GM12875 (cell line): ENCODE measurements around the gene UACA.

Experiments
- H3K4me3 ChIP-seq: one replicate; pipeline ENCODE4 v1.5.1; 2011; ENCODE audit warnings: low read depth, low read length, control low read depth
- CTCF ChIP-seq: IDR thresholded peaks from 2 replicates; pipeline ENCODE4 v1.5.1; 2011; ENCODE audit warnings: low read depth, mild to moderate bottlenecking, control low read depth, inconsistent platforms, low read length, moderate library complexity, borderline replicate concordance; ENCODE audit not compliant: insufficient read depth

The UACA gene

GRCh38 chr15:70704731-70705130, 58.6 kb downstream of the UACA start:
- no peak overlapping the region for H3K4me3 ChIP-seq
- no peak for TF ChIP-seq CTCF

DNA sequence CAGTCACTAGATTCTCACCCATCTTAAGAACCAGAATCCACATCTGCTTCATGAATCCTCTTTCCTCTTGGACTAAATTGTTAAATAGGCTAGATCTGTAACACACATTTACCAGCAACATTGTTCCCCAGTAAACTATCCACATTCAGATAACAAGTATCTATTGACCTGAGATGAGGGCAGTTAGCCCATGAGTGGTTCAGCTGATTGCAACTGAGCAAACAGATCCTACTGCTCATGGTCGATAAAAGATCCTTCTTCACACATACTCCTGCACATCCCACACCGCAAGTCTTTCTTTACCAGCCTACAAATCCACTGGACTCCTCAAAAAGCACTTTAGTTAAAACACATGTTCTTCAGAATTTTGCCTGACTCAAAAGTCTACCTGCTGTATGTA, 59.2 kb downstream of the UACA start:
- no peak for TF ChIP-seq CTCF
- H3K4me3 ChIP-seq, result no peak overlapping the region

DNA sequence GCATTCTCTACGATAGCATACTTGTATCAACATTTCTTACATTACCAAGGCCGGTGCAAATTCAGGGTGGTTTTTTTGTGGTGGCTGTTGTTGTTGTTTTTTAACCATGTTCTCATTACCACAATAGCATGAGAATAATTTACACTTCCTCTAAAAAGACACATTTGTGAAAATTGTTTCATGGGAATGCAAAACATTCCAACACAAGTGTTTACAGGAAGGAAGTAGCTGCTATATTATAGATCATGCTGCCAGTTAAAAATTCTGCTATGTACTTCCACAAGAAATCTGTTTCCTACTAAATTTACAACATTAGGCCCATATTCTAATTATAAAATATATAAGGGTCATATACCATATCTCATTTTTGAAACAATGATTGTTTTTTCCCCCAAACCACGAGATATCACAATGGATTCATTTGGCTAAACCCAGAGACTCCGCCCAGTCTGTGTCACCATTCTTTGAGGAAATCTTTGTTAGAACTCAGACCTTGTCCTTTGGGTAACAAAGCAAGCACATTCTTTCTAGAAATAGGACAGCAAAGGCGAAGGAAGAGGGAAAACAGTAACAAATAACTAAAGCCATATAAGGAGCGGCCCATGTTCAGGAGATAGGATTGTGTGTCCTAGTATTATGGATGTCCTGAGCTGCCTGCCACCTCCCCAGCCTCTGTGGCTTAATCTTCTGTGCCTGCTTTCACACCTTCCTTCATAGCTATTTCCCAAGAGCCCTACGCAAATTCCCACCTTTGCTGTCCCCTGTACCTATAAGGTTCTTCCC, 60.1 kb downstream of the UACA start:
- no peak for TF ChIP-seq CTCF
- no peak overlapping the region for H3K4me3 ChIP-seq

DNA sequence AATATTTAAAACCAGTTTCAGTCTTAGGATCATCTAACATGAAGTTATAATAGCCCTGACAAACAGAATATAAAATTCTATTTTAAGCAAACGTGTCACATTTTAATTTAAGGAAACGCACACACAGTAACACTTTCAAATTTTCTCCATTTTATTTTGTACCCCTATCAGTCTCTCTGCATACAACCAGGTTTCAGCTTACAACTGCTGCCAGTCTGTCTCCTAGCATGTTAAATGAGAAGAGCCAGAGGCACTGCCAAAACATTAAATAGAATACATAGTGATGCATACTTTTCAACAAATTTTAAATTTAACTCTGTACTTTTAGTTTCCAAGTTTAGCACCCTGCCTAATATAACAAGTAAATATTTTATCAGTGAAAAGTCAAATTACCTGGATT, 60.8 kb downstream of the UACA start:
- H3K4me3 ChIP-seq, result no peak overlapping the region

DNA sequence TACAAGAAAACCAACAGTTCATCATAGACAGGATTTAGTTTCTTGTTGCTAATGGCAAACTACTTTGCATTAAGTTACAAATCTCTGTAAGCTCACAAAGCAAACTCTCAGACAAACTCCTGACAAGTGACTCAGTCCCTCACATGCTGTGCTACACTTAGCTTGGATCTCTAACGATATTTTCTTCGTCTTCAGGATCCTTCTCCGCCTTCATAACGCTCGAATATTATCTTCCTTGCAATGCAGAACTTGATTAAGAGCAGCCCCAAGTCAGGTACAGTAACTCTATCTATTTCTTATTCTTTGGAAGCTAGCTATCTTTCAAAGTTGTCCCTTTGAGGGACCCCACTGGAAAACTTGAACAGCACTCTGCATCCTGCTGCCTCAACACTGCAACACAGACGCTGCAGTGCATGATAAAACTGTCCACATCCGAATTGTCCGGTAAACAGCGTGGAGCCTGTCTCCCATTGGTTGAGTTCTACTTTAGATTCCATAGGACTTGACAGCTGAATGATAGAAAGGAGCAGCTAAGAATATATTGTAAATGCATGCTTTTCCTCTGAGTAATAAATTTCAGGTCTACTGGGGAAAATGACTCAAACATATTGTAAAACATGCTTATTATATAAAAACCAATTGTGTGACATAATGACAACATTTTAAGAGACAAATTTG, 61.3 kb downstream of the UACA start:
- no peak overlapping the region for H3K4me3 ChIP-seq
- TF ChIP-seq CTCF, result no peak

More for the DNA sequence above, 60.8 kb downstream of the UACA start:
- no peak for TF ChIP-seq CTCF

- H3K4me3 ChIP-seq, result no peak overlapping the region
- TF ChIP-seq CTCF, result no peak
Observed at GRCh38 chr15:70701171-70701570, 62.2 kb downstream of the UACA start.

DNA sequence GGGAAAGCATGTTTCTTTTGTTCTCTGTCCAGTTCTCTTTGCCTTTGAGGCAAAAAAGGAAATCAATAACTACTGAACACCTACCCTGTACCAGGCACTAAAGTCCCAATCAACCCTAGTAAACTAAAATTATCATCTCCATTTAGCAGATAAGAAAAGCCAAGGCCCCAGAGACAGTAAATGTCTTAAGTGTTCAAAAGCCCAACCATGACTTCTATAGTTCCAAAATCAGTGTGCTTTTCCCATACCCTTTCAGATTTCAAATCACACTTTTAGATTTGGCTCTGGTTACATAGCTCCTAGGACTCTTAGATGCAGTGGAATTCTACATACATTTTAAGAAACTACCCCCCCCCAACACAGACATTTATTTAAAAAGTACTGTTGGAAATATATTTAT, 63.5 kb downstream of the UACA start:
- H3K4me3 ChIP-seq, result no peak overlapping the region
- no peak for TF ChIP-seq CTCF
